ENCODE results near the gene FADS2.
"Not testable (repeated sequence)": the region's sequence is repeated elsewhere in the genome, so short reads cannot be mapped to it uniquely, and the experiment has no call there.

FADS2 gene

GRCh38 chr11:61871158-61871597 is 43.1 kb downstream of the FADS2 start:
- DNase-seq, result peak; percentile 55

- DNase-seq, result no peak
Observed at GRCh38 chr11:61872935-61873565, 45.0 kb downstream of the FADS2 start.

DNA sequence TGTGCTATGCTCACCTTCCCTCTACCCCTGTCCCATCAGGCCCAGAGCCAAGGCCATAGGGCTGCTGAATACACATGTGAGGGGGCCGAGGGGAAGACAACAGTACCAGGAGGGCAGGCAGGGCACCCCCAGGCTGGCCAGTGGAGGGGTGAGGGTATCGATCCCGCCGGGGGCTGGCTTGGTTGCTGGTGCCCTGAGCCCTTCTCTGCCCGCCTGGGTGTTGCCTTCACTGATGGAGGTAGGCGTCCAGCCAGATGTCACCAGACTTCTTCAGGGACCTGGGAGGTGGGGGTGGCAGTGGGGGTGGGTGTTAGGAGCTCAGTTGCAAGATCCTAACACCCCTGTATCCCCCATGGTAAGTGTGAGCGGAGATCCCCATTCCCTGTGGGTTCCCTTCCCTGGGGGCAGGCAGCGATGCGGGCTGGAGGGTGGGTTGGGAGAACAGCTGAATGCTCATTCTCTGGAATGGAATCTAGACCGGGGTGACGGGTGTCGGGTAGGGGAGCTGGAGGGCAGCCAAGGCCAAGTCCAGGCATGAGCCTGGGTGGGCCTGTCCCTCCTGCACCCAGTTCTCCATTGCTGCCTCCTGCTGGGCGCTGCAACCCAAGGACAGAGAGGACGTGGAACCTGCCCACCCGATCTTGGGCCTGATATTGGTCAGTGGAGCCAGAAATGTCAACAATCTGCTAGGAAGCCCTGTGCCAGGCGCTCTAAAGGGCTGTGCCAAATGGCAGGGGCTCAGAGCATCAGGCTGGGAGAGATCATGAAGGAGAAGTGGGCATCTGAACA is 45.7 kb downstream of the FADS2 start:
- no peak for DNase-seq

DNA sequence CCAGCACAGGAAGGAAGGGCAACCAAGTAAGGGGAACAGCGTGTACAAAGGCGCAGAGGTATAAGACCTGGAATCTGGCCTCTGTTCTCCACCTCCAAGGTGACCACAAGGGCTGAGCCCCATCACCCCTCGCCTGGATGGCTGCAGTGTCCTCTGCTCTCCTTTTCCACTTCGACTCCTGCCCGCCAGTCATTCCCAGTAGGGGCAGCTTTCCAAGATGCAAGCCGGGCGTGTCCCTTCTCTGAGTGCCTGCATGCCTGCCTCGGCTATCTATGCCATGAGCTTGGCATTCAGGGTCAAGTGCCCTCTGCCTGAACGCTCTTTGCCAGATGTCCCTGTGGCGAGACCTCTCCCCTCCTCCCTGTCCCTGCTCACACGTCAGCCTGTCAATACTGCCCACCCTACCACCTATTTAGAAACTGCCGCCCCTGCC is 46.3 kb downstream of the FADS2 start:
- DNase-seq, result no peak

DNA sequence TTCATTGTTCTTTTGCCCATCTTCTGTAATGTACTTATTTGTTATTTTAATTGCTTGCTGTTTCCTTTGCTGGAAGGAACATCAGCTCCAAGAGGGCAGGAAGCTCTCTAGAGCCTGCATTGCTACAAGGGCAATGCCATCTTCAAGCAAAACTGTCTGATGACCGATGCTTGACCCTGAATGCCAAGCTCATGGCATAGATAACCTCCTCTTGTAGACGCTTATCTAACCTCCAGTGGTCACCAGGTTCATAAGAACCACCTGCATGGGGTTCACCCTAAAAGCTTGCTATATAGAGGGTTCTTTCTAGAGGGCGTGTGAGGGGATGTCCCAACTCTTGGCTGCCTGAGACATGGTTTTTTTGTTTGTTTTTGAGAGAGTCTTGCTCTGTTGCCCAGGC is 46.8 kb downstream of the FADS2 start:
- DNase-seq, result no peak

DNA sequence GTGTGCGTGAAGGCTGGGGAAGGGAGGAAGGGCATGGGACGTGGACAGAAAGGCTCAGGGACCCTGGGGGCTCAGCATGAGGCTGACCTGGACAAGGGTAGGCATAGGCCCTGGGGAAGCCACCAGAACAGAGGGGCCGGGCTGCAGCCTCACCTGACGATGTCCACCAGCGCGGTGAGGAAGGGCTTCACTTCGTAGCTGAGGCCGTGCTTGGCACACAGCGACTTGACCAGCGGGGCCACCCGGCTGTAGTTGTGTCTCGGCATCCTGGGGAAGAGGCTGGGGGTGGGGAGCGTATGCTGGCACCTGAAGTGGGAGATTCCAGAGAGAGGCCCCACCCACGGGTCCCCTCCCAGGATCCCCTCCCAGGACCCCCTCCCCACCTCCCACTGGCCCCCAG is 47.6 kb downstream of the FADS2 start:
- no peak for DNase-seq

DNA sequence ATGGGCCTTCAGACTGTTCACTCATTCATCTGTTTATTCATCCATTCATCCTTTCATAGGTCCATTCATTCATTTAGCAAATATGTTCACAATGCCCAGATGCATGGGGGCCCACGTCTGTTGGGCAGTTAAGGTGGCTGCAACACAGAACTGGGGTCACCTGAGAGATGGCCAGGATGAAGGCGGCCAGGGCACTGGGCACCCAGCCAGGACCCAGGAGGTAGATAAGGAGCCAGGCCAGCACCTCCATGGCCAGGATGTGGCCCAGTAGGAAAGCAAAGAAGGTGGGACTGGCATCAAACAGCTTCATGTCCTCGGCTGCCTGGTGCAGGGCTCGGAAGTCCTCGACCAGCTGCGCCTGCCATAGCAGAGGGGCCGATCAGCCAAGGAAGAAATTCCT is 51.1 kb downstream of the FADS2 start:
- no peak for DNase-seq

GRCh38 chr11:61880031-61880430 is 51.9 kb downstream of the FADS2 start:
- DNase-seq, result no peak

DNA sequence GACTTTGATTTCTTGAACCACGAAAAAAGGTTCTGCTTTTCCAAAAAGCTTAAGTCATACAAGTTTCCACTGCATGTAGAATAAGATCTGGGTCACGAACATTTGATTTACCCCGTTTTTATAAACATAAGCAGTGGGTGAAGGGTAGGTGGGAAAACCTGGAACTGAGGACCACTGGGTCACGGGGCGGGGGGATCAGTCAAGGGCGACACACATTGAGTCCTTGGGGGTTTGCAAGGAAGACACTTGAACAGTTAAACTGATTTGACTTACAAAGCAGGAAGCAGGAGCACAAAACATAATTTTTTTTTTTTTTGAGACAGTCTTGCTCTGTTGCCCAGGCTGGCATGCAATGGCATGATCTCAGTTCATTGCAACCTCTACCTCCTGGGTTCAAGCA is 52.4 kb downstream of the FADS2 start:
- DNase-seq, result no peak

DNA sequence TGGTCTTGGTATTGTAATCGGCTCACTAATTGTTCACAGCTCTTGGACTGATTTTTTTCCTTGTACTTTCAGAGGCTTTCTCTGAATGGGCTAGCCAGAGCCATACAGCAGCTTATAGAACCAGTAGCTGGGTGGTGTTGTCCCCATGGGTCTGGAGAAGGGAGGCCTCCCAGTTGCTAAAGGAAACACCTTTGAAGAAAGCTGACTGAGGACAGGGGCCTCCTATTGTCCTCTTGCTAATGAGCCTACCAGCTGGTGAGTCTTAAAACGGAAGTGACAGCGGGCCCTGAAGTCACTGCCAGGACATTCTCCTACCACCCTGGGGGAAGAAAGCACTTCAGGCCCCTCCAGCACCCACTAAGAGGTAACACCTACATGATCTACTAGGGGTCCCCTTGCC is 53.3 kb downstream of the FADS2 start:
- no peak for DNase-seq

DNA sequence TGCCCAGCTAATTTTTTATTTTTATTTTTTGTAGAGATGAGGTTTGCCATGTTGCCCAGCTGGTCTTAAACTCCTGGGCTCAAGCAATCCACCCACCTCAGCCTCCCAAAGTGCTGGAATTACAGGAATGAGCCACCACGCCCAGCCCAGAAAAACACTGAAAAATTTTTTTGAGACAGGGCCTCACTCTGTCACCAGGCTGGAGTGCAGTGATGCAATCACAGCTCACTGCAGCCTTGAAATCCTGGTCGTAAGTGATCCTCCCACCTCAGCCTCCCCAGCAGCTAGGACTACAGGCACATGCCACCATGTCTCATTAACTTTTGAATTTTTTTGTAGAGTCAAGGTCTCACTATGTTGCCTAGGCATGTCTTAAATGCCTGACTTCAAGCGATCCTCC is 54.2 kb downstream of the FADS2 start:
- not testable (repeated sequence) for DNase-seq

DNA sequence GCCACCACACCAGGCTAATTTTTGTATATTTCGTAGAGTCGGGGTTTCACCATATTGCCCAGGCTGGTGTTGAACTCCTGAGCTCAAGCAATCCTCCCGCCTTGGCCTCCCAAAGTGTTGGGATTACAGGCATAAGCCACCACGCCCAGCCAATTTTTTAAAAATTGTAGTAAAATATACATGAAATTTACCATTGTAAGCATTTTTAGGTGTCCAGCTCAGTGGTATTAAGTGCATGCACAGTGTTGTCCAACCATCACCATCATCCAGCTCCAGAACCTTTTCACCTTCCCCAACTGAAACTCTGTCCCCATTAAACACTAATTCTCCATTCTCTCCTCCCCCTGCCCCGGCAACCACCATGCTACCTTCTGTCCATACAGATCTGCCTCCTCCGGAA is 54.8 kb downstream of the FADS2 start:
- no peak for DNase-seq

- no peak for DNase-seq
Observed at GRCh38 chr11:61883327-61883726, 55.2 kb downstream of the FADS2 start.

- DNase-seq, result no peak
Observed at GRCh38 chr11:61883947-61884346, 55.8 kb downstream of the FADS2 start.

- no peak for DNase-seq
Observed at GRCh38 chr11:61885166-61885778, 57.2 kb downstream of the FADS2 start.

DNA sequence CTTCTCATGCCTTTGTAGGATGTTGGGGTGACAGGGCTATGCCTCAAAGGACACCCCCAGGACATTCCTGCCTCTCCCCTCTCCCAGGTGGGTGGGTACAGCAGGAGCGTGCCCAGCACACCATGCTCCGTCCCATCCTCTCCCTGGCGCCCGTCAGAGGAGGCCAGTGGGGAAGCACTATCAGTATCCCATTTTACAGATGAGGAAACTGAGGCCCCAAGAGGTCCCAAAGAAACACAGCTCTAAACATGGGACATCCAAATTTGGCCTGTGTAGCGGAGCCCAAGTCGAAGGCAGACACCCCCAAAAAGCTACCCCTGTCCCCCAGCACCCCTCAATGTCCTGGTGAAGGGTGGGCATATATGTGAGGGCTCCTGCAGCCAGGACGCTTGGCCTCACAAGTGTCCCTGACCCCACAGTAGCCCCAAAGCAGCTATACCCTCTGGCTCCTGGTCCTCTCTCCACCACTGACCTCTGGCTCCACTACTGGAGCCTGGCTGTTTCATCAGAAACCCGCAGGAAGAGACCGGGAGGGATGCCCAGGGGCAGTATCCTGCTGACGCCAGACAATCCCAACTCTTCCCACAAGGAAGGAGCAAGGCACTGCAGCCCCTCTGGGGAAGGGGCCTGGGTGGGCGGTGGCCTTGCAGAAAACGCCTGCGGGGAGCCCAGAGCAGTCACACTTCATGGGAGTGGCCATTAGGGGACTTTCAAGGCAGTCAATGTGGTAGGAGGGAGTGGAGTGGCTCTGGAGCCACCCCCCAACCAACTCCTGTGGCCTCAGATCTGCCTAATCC is 57.9 kb downstream of the FADS2 start:
- no peak for DNase-seq

- DNase-seq, result no peak
Observed at GRCh38 chr11:61886643-61887042, 58.5 kb downstream of the FADS2 start.

GRCh38 chr11:61887839-61888494 is 59.9 kb downstream of the FADS2 start:
- no peak for DNase-seq

DNA sequence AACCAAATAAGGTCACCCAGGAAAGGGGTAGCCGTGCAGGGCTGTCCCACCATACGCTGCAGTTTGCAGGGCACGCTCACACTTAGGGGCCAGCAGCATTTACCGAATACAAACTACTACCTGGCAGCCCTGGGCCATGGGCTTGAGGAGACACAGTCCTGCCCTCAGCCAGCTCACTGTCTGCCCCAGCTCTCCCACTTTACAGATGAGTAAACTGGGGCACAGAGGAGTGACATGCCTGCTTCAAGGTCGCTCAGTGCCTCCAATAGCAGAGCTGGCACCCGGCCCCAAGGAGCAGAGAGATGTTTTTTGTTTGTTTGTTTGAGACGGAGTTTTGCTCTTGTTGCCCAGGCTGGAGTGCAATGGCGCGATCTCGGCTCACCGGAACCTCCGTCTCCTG is 60.5 kb downstream of the FADS2 start:
- no peak for DNase-seq

DNA sequence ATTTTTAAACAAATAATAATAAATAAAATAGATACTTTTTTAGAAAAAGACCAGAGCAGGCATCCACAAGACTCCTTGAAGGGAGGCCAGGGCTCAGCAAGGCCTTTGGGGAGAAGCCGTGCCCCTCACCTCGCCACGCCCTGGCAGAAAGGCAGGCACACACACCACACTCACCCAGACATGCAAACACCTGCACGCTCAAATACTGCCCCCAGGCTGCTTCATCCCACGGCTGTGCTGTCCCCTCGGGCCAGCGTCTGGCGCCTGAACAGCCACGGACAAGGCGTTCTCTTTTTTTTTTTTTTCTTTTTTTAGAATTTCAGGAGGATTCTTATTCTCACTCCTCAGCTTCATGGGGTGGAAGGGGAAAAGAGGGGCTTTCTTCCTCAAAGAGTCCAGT is 61.7 kb downstream of the FADS2 start:
- no peak for DNase-seq

- DNase-seq, result no peak
Observed at GRCh38 chr11:61890529-61891330, 62.6 kb downstream of the FADS2 start.
